Trophoblast cell (in vitro differentiated cells and primary cell): ENCODE measurements around the gene PHACTR1.

Experiments
- DNase-seq, 2 donors: peaks; one replicate each; pipeline ENCODE4 v3.0.0-alpha.2; 2016
- H2AFZ ChIP-seq: 2 replicates; pipeline ENCODE4 v1.6.1; 2013; ENCODE audit warnings: low read length, moderate library complexity, mild to moderate bottlenecking; ENCODE audit not compliant: insufficient read depth, poor library complexity
- H2AK5ac ChIP-seq: 2 replicates; pipeline ENCODE4 v1.6.1; 2013; ENCODE audit warnings: mild to moderate bottlenecking, low read length
- H2BK120ac ChIP-seq: 2 replicates; pipeline ENCODE4 v1.6.1; 2013; ENCODE audit warnings: low read length, mild to moderate bottlenecking, moderate library complexity; ENCODE audit not compliant: insufficient read depth, poor library complexity
- H2BK12ac ChIP-seq: 2 replicates; pipeline ENCODE4 v1.6.1; 2013; ENCODE audit warnings: mild to moderate bottlenecking, low read length, moderate library complexity
- H2BK5ac ChIP-seq: 2 replicates; pipeline ENCODE4 v1.6.1; 2013; ENCODE audit warnings: low read length, low read depth, moderate library complexity, mild to moderate bottlenecking; ENCODE audit not compliant: poor library complexity
- H3K14ac ChIP-seq: 2 replicates; pipeline ENCODE4 v1.6.1; 2013; ENCODE audit warnings: mild to moderate bottlenecking, low read length
- H3K18ac ChIP-seq: 2 replicates; pipeline ENCODE4 v1.6.1; 2013; ENCODE audit warnings: mild to moderate bottlenecking, low read length
- H3K23ac ChIP-seq: 2 replicates; pipeline ENCODE4 v1.6.1; 2013; ENCODE audit warnings: low read length
- H3K27ac ChIP-seq: 2 replicates; pipeline ENCODE4 v1.5.1; 2013; ENCODE audit warnings: low read depth, mild to moderate bottlenecking, inconsistent platforms, low read length, moderate library complexity
- H3K27me3 ChIP-seq: 2 replicates; pipeline ENCODE4 v1.6.1; 2013; ENCODE audit warnings: inconsistent platforms, mild to moderate bottlenecking, low read length, moderate library complexity; ENCODE audit not compliant: insufficient read depth
- H3K36me3 ChIP-seq, 2 experiments: 1 replicate in 1 of 2; 2 replicates in 1 of 2; pipeline ENCODE4 v1.6.1; 2013; ENCODE audit warnings: low read length in 2 of 2, mild to moderate bottlenecking in 2 of 2, moderate library complexity in 1 of 2; ENCODE audit not compliant: insufficient read depth in 2 of 2, control insufficient read depth in 1 of 2
- H3K4ac ChIP-seq: 2 replicates; pipeline ENCODE4 v1.6.1; 2013; ENCODE audit warnings: low read depth, mild to moderate bottlenecking, low read length, moderate library complexity
- H3K4me1 ChIP-seq, 2 experiments: 1 replicate in 1 of 2; 2 replicates in 1 of 2; pipeline ENCODE4 v1.6.1; 2013; ENCODE audit warnings: low read length in 2 of 2, mild to moderate bottlenecking in 2 of 2, moderate library complexity in 1 of 2; ENCODE audit not compliant: insufficient read depth in 2 of 2, control insufficient read depth in 1 of 2
- H3K4me2 ChIP-seq: 2 replicates; pipeline ENCODE4 v1.6.1; 2013; ENCODE audit warnings: inconsistent platforms, mild to moderate bottlenecking, low read length, moderate library complexity
- H3K4me3 ChIP-seq: 2 replicates; pipeline ENCODE4 v1.5.1; 2013; ENCODE audit warnings: mild to moderate bottlenecking, low read depth, low read length, inconsistent platforms
- H3K79me1 ChIP-seq: one replicate; pipeline ENCODE4 v1.6.1; 2013; ENCODE audit warnings: low read length
- H3K79me2 ChIP-seq: 2 replicates; pipeline ENCODE4 v1.6.1; 2013; ENCODE audit warnings: low read length, mild to moderate bottlenecking; ENCODE audit not compliant: control insufficient read depth, insufficient read depth, poor library complexity
- H3K9ac ChIP-seq: 2 replicates; pipeline ENCODE4 v1.6.1; 2013; ENCODE audit warnings: mild to moderate bottlenecking, low read length
- H3K9me3 ChIP-seq: 2 replicates; pipeline ENCODE4 v1.6.1; 2013; ENCODE audit warnings: low read depth, mild to moderate bottlenecking, control low read depth, inconsistent platforms, low read length; ENCODE audit not compliant: insufficient read depth
- H4K12ac ChIP-seq: 2 replicates; pipeline ENCODE4 v1.6.1; 2013; ENCODE audit warnings: low read depth, mild to moderate bottlenecking, low read length, moderate library complexity
- H4K8ac ChIP-seq: 2 replicates; pipeline ENCODE4 v1.6.1; 2013; ENCODE audit warnings: low read depth, mild to moderate bottlenecking, low read length, moderate library complexity
- H4K91ac ChIP-seq: one replicate; pipeline ENCODE4 v1.6.1; 2013; ENCODE audit warnings: low read depth, mild to moderate bottlenecking, low read length, moderate library complexity
- WGBS: extraction: QIAGEN DNeasy Blood & Tissue Kit; methylation state at CpG from one replicate; pipeline ENCODE4 v1.1.7; 2013; ENCODE audit warnings: missing lambda C conversion rate; ENCODE audit not compliant: insufficient read length, insufficient coverage; ENCODE audit errors: extremely low coverage; 5-methylcytosine and 5-hydroxymethylcytosine counted together

The PHACTR1 gene

DNA sequence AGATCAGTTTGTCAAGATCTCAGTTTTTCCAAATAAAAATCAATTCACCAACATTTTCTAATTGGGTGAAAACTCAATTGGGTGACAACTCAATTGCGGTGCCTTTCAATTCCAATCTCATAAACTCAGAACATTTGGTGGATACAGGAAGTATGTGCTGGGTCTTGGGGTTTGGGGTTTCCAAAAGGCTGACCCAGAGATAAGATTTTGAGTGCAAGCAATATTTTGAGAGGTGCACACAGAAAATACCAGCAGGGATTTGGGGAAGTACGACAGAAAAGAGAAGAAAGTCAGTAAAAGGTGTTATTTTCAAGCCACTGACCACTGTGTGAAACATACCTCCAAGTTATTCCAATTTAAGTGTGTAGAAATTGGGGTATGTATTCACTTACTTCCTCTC lies 258.0 kb downstream of the PHACTR1 start:
- peaks cover 5 to 6% of the 10 kb centered on the region in 2 experiments for H3K4me1 ChIP-seq
- H3K4me2 ChIP-seq = no peak overlapping the region
- no peak overlapping the region for H2AK5ac ChIP-seq
- H3K18ac ChIP-seq = no peak overlapping the region
- no peak overlapping the region for H2BK120ac ChIP-seq
- H3K79me1 ChIP-seq = no peaks in the 10 kb centered on the region
- no peak for DNase-seq
- WGBS = no CpG with 5 or more reads among the region's 2 CpGs
- H3K9ac ChIP-seq = no peak overlapping the region
- no peak overlapping the region for H4K8ac ChIP-seq
- H2BK5ac ChIP-seq = no peak overlapping the region
- H3K27me3 ChIP-seq = no peaks in the 10 kb centered on the region
- no peak overlapping the region for H2BK12ac ChIP-seq
- H3K79me2 ChIP-seq = no peaks in the 10 kb centered on the region
- H3K23ac ChIP-seq = no peak overlapping the region
- no peak overlapping the region for H3K4me3 ChIP-seq
- H3K36me3 ChIP-seq = no peaks in the 10 kb centered on the region
- H4K91ac ChIP-seq = no peak overlapping the region
- H3K9me3 ChIP-seq = no peaks in the 10 kb centered on the region
- no peak overlapping the region for H2AFZ ChIP-seq
- no peak overlapping the region for H3K14ac ChIP-seq
- H4K12ac ChIP-seq = no peak overlapping the region
- H3K4ac ChIP-seq = no peak overlapping the region
- H3K27ac ChIP-seq = no peak overlapping the region

DNA sequence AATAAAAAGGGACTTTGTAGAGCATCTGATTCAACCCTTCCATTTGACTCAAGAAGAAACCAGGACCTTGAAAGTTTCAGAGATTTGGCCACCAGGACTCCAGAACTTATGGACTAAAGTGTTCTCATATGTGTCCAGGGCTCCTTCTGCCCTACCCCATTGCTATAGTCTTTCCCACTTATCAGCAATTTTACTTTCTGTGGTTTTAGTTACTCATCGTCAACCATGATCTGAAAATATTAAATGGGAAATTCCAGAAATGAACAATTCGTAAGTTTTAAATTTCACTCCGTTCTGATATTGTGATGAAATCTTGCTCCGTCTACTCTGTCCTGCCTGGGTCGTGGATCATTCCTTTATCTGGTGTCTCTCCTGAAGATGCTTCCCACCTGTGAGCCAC lies 259.8 kb downstream of the PHACTR1 start:
- no peaks in the 10 kb centered on the region for H3K79me1 ChIP-seq
- H2BK5ac ChIP-seq = no peak overlapping the region
- H3K9me3 ChIP-seq = no peaks in the 10 kb centered on the region
- H3K23ac ChIP-seq = no peak overlapping the region
- H3K4ac ChIP-seq = no peak overlapping the region
- H2AK5ac ChIP-seq = no peak overlapping the region
- no peaks in the 10 kb centered on the region for H3K27me3 ChIP-seq
- DNase-seq = no peak
- no peak overlapping the region for H4K91ac ChIP-seq
- H3K18ac ChIP-seq = no peak overlapping the region
- H2BK12ac ChIP-seq = no peak overlapping the region
- no peak overlapping the region for H3K4me2 ChIP-seq
- H3K27ac ChIP-seq = no peak overlapping the region
- no peak overlapping the region for H2AFZ ChIP-seq
- no peak overlapping the region for H4K12ac ChIP-seq
- no peak overlapping the region for H4K8ac ChIP-seq
- no CpG with 5 or more reads among the region's 5 CpGs for WGBS
- H3K4me3 ChIP-seq = no peak overlapping the region
- H3K4me1 ChIP-seq = peaks cover 5 to 6% of the 10 kb centered on the region in 2 experiments
- H3K14ac ChIP-seq = no peak overlapping the region
- no peak overlapping the region for H2BK120ac ChIP-seq
- H3K9ac ChIP-seq = no peak overlapping the region
- H3K36me3 ChIP-seq = no peaks in the 10 kb centered on the region
- H3K79me2 ChIP-seq = no peaks in the 10 kb centered on the region

DNA sequence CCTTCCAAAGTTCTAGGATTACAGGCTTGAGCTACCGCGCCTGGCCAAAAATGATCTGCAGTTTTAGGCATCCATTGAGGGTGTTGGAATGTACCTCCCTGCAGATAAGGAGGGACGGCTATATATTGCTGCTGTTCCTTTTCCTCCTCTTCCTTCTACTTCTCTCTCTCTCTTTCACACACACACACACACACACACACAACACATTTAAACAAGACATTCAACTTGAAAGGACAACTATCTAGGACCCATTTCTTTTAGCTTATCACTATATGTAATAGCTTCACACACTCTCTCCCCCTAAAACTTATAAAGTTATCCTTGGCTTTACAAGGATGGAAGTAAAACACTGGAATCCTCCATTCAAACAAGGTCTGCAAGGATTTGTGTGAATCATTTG lies 260.6 kb downstream of the PHACTR1 start:
- H2BK12ac ChIP-seq = no peak overlapping the region
- WGBS = no CpG with 5 or more reads among the region's 3 CpGs

DNA sequence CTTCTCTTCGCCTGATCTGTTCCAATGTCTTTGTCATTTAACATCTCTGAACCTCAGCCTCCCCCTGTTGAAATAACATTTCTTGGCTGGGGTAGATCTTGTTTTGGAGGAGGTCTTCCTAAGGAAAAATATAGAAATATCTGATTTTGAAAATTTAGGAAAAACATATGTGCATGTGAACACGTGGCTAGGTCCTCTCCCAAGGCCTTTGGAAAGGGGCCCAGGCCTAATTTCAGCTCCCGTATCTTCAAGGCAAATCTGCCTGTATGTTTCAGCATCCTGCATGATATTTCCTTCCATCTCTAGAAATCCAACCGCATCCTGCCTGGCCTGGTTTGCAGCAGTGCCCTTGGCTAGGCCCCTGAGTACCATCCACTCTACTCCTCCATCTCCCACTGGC lies 261.2 kb downstream of the PHACTR1 start:
- Histone ChIP-seq H4K91ac (no peak overlapping the region), H2BK120ac (no peak overlapping the region), H3K79me1 (no peaks in the 10 kb centered on the region), H3K14ac (no peak overlapping the region), H3K27me3 (no peaks in the 10 kb centered on the region), H3K4me1 (peaks cover 0 to 1% of the 10 kb centered on the region in 2 experiments), H4K12ac (no peak overlapping the region), H2AFZ (no peak overlapping the region), H3K27ac (no peak overlapping the region), H3K4ac (no peak overlapping the region), H3K36me3 (no peaks in the 10 kb centered on the region), H3K4me3 (no peak overlapping the region), H2AK5ac (no peak overlapping the region), H2BK12ac (no peak overlapping the region), H3K18ac (no peak overlapping the region), H3K79me2 (no peaks in the 10 kb centered on the region), H2BK5ac (no peak overlapping the region), H3K23ac (no peak overlapping the region), H3K9ac (no peak overlapping the region), H3K9me3 (no peaks in the 10 kb centered on the region), H4K8ac (no peak overlapping the region), H3K4me2 (no peak overlapping the region)
- no peak for DNase-seq
- no CpG with 5 or more reads among the region's 4 CpGs for WGBS

More for the DNA sequence above, 260.6 kb downstream of the PHACTR1 start:
- H2BK5ac ChIP-seq = no peak overlapping the region
- H2BK120ac ChIP-seq = no peak overlapping the region
- no peak overlapping the region for H3K14ac ChIP-seq
- H3K79me1 ChIP-seq = no peaks in the 10 kb centered on the region
- no peak overlapping the region for H3K4me2 ChIP-seq
- H3K23ac ChIP-seq = no peak overlapping the region
- H3K36me3 ChIP-seq = no peaks in the 10 kb centered on the region
- no peak overlapping the region for H3K18ac ChIP-seq
- H3K4ac ChIP-seq = no peak overlapping the region
- no peak overlapping the region for H3K27ac ChIP-seq
- H3K79me2 ChIP-seq = no peaks in the 10 kb centered on the region
- H4K12ac ChIP-seq = no peak overlapping the region
- H3K4me1 ChIP-seq = peaks cover 2 to 3% of the 10 kb centered on the region in 2 experiments
- H2AFZ ChIP-seq = no peak overlapping the region
- no peak overlapping the region for H3K4me3 ChIP-seq
- DNase-seq = no peak
- no peak overlapping the region for H3K9ac ChIP-seq
- H4K8ac ChIP-seq = no peak overlapping the region
- H4K91ac ChIP-seq = no peak overlapping the region
- no peaks in the 10 kb centered on the region for H3K9me3 ChIP-seq
- H2AK5ac ChIP-seq = no peak overlapping the region
- no peaks in the 10 kb centered on the region for H3K27me3 ChIP-seq
